ENCODE results near the gene BATF2.

DNA sequence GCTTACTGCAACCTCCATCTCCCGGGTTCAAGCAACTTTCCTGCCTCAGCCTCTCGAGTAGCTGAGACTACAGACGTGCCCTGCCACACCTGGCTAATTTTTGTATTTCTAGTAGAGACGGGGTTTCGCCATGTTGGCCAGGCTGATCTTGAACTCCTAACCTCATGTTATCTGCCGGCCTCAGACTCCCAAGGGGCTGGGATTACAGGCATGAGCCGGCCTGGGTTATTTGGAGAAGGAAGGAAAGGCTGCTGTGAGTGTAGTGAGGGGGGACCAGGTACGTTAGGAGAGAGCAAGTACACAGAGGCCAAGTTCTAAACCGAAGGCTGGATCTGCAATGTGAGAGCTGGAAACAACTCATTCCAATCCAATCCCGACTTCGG is 453 bp downstream of the BATF2 start:
- TF ChIP-seq, protein P1, sequence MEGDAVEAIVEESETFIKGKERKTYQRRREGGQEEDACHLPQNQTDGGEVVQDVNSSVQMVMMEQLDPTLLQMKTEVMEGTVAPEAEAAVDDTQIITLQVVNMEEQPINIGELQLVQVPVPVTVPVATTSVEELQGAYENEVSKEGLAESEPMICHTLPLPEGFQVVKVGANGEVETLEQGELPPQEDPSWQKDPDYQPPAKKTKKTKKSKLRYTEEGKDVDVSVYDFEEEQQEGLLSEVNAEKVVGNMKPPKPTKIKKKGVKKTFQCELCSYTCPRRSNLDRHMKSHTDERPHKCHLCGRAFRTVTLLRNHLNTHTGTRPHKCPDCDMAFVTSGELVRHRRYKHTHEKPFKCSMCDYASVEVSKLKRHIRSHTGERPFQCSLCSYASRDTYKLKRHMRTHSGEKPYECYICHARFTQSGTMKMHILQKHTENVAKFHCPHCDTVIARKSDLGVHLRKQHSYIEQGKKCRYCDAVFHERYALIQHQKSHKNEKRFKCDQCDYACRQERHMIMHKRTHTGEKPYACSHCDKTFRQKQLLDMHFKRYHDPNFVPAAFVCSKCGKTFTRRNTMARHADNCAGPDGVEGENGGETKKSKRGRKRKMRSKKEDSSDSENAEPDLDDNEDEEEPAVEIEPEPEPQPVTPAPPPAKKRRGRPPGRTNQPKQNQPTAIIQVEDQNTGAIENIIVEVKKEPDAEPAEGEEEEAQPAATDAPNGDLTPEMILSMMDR (conservative IDR thresholded peaks at IDR 0.05; ENCODE audit: low read length) = no peak
- TF ChIP-seq EZH2phosphoT487 (IDR thresholded peaks at IDR 0.05; ENCODE audit: borderline replicate concordance) = no peak

Measured in Loucy (cell line).